ENCODE data around the gene SMIM44.
"Not testable (repeated sequence)": the region's sequence is repeated elsewhere in the genome, so short reads cannot be mapped to it uniquely, and the experiment has no call there.

GRCh38 chr19:3508121-3508661 lies 24.9 kb upstream of the SMIM44 start:
- not testable (repeated sequence) for TF ChIP-seq CTCF (IDR thresholded peaks at IDR 0.05; ENCODE audit: insufficient read depth, low read length, poor library complexity, severe bottlenecking); EZH2phosphoT487 (conservative IDR thresholded peaks at IDR 0.05; ENCODE audit: low read length)
